ENCODE data around the gene DNMT1. TPM values are rescaled to one million over a fixed set of nuclear protein-coding genes. Genes with fewer than 3 reads are reported as not detected.
"Not testable (repeated sequence)": the region's sequence is repeated elsewhere in the genome, so short reads cannot be mapped to it uniquely, and the experiment has no call there.

The DNMT1 gene
- polyA plus RNA-seq, 1 of the 3 experiments (the other 2 are of a cell fraction), result 58.3 TPM

GRCh38 chr19:10167459-10167858, 27.3 kb downstream of the DNMT1 start (continued):
- TF ChIP-seq, protein P1, sequence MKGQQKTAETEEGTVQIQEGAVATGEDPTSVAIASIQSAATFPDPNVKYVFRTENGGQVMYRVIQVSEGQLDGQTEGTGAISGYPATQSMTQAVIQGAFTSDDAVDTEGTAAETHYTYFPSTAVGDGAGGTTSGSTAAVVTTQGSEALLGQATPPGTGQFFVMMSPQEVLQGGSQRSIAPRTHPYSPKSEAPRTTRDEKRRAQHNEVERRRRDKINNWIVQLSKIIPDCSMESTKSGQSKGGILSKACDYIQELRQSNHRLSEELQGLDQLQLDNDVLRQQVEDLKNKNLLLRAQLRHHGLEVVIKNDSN (IDR thresholded peaks at IDR 0.05; ENCODE audit: borderline replicate concordance, low read depth), result no peak

DNA sequence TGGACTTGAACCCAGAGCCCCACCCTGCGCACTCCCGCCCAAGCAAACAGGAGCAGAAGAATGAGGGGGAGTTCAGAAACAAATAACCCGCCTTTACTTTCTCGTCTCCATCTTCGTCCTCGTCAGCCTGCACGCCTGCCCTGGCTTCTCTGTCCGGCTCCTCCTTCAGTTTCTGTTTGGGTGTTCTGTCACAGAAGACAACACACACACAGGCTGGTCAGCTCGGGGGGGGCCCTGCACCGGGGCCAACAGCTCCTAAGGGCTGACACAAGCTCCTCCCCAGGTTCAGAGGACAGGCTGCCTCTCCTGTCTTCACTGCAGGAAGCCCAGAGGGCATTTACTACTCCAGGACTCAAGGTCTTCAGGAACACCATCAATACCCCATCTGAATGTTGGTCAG, 28.3 kb downstream of the DNMT1 start:
- H3K4me3 ChIP-seq (ENCODE audit: low read depth in 2 of 2, low read length in 1 of 2); H3K9me3 ChIP-seq; H3K27me3 ChIP-seq (ENCODE audit: insufficient read depth); H3K9me2 ChIP-seq; H3K4me1 ChIP-seq (ENCODE audit: control insufficient read depth in 1 of 2, insufficient read depth in 2 of 2, low read depth in 1 of 2, low read length in 1 of 2); H3K27ac ChIP-seq (ENCODE audit: low read depth in 2 of 2, low read length in 1 of 2); H3K4me2 ChIP-seq; H4K20me1 ChIP-seq (ENCODE audit: insufficient read depth); H3K9ac ChIP-seq; DNase-seq; POLR2A ChIA-PET; H3F3A ChIP-seq (replicated peaks; ENCODE audit: insufficient read depth); H2AFZ ChIP-seq (ENCODE audit: low read depth): not testable (repeated sequence)
- Histone ChIP-seq H3K79me2 (ENCODE audit: insufficient read depth) (peaks cover 13% of the 10 kb centered on the region; the same call in 1 of the 2 replicates), H3K36me3 (replicated peaks in 1 of 2; ENCODE audit: control insufficient read depth in 1 of 2, insufficient read depth in 2 of 2, low read length in 1 of 2) (peaks cover 31 to 40% of the 10 kb centered on the region in 2 experiments)
- CTCF ChIA-PET, result interaction anchor here (0.9 to 1.5 kb wide), 2 partner anchors 27 to 83 kb away, joined by 3 read pairs; no protein-coding TSS in a partner anchor
- 97% methylated on average over 8 of the region's 10 CpGs for WGBS (ENCODE audit: low lambda C conversion rate)

GRCh38 chr19:10166046-10166445, 28.7 kb downstream of the DNMT1 start:
- Histone ChIP-seq H3K9ac (no peak overlapping the region), H3K4me2 (no peak overlapping the region), H3K9me3 (no peaks in the 10 kb centered on the region), H3F3A (replicated peaks; ENCODE audit: insufficient read depth) (peaks cover 8% of the 10 kb centered on the region), H3K4me3 (ENCODE audit: low read depth in 2 of 2, low read length in 1 of 2) (no peak overlapping the region), H3K27ac (ENCODE audit: low read depth in 2 of 2, low read length in 1 of 2) (no peak overlapping the region), H3K27me3 (ENCODE audit: insufficient read depth) (no peaks in the 10 kb centered on the region), H3K36me3 (replicated peaks in 1 of 2; ENCODE audit: control insufficient read depth in 1 of 2, insufficient read depth in 2 of 2, low read length in 1 of 2) (peaks cover 34 to 38% of the 10 kb centered on the region in 2 experiments), H3K79me2 (ENCODE audit: insufficient read depth) (peaks cover 8% of the 10 kb centered on the region; the same call in 1 of the 2 replicates), H4K20me1 (ENCODE audit: insufficient read depth) (no peaks in the 10 kb centered on the region), H3K4me1 (ENCODE audit: control insufficient read depth in 1 of 2, insufficient read depth in 2 of 2, low read depth in 1 of 2, low read length in 1 of 2) (no peaks in the 10 kb centered on the region), H2AFZ (ENCODE audit: low read depth) (no peak overlapping the region), H3K9me2 (no peaks in the 10 kb centered on the region)
- no peak for DNase-seq
- ChIA-PET POLR2A (no interaction called here), CTCF (interaction anchor here (1.5 kb wide), 1 partner anchor 27 kb away, joined by 3 read pairs; no protein-coding TSS in a partner anchor)
- TF ChIP-seq, protein P2, sequence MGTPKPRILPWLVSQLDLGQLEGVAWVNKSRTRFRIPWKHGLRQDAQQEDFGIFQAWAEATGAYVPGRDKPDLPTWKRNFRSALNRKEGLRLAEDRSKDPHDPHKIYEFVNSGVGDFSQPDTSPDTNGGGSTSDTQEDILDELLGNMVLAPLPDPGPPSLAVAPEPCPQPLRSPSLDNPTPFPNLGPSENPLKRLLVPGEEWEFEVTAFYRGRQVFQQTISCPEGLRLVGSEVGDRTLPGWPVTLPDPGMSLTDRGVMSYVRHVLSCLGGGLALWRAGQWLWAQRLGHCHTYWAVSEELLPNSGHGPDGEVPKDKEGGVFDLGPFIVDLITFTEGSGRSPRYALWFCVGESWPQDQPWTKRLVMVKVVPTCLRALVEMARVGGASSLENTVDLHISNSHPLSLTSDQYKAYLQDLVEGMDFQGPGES (IDR thresholded peaks at IDR 0.05; ENCODE audit: low read depth, low read length), result no peak
- TF ChIP-seq, protein P1 (IDR thresholded peaks at IDR 0.05; ENCODE audit: borderline replicate concordance, low read depth), result no peak
- no peak for TF ChIP-seq JUND (IDR thresholded peaks at IDR 0.05)
- TF ChIP-seq MEF2A (IDR thresholded peaks at IDR 0.05; ENCODE audit: borderline replicate concordance, low read depth), result no peak
- no peak for TF ChIP-seq RFX5 (IDR thresholded peaks at IDR 0.05; ENCODE audit: low read length)
- no peak for TF ChIP-seq RXRA (IDR thresholded peaks at IDR 0.05; ENCODE audit: borderline replicate concordance, low read depth)
- 94% methylated on average over 5 of the region's 5 CpGs for WGBS (ENCODE audit: low lambda C conversion rate)

All from SK-N-SH (cell line).